H9 (cell line): ENCODE results near the gene AASDH. TPM values are rescaled to one million over a fixed set of nuclear protein-coding genes. Genes with fewer than 3 reads are reported as not detected.

Experiments
- DNase-seq: peaks from one replicate; pipeline ENCODE4 v3.0.0-alpha.2; 2017
- H2AFZ ChIP-seq: one replicate; pipeline ENCODE4 v1.6.1; 2013; ENCODE audit warnings: mild to moderate bottlenecking, low read length, control low read depth, moderate library complexity
- H2AK5ac ChIP-seq: 2 replicates; pipeline ENCODE4 v1.6.1; 2013; ENCODE audit warnings: low read length, control low read depth, mixed read lengths; ENCODE audit not compliant: insufficient read length
- H2BK120ac ChIP-seq: one replicate; pipeline ENCODE4 v1.6.1; 2013; ENCODE audit warnings: low read depth, mild to moderate bottlenecking, low read length, control low read depth, inconsistent platforms; ENCODE audit not compliant: poor library complexity, severe bottlenecking
- H2BK12ac ChIP-seq: 2 replicates; pipeline ENCODE4 v1.6.1; 2013; ENCODE audit warnings: low read length, control low read depth, mixed read lengths, low read depth; ENCODE audit not compliant: insufficient read length
- H2BK15ac ChIP-seq: 2 replicates; pipeline ENCODE4 v1.6.1; 2013; ENCODE audit warnings: low read depth, low read length, control low read depth
- H2BK20ac ChIP-seq: one replicate; pipeline ENCODE4 v1.6.1; 2013; ENCODE audit warnings: low read depth, mild to moderate bottlenecking, low read length, control low read depth, inconsistent platforms; ENCODE audit not compliant: poor library complexity, severe bottlenecking
- H2BK5ac ChIP-seq: 2 replicates; pipeline ENCODE4 v1.6.1; 2013; ENCODE audit warnings: low read length, control low read depth, mixed read lengths; ENCODE audit not compliant: insufficient read length
- H3K14ac ChIP-seq: 2 replicates; pipeline ENCODE4 v1.6.1; 2013; ENCODE audit warnings: low read length, control low read depth; ENCODE audit not compliant: insufficient read depth
- H3K18ac ChIP-seq: 2 replicates; pipeline ENCODE4 v1.6.1; 2013; ENCODE audit warnings: low read depth, mild to moderate bottlenecking, mixed read lengths, low read length, control low read depth; ENCODE audit not compliant: insufficient read length
- H3K23ac ChIP-seq: 2 replicates; pipeline ENCODE4 v1.6.1; 2013; ENCODE audit warnings: low read length, control low read depth, mixed read lengths, low read depth; ENCODE audit not compliant: insufficient read length
- H3K23me2 ChIP-seq: 2 replicates; pipeline ENCODE4 v1.6.1; 2013; ENCODE audit warnings: low read depth, mild to moderate bottlenecking, mixed read lengths, low read length, control low read depth; ENCODE audit not compliant: insufficient read length, poor library complexity, severe bottlenecking
- H3K27ac ChIP-seq: 2 replicates; pipeline ENCODE4 v1.5.1; 2013; ENCODE audit warnings: low read length, control low read depth, mixed read lengths, low read depth; ENCODE audit not compliant: insufficient read length
- H3K27me3 ChIP-seq: 2 replicates; pipeline ENCODE4 v1.6.1; 2013; ENCODE audit warnings: low read length, control low read depth, inconsistent platforms; ENCODE audit not compliant: insufficient read depth
- H3K4ac ChIP-seq: 2 replicates; pipeline ENCODE4 v1.6.1; 2013; ENCODE audit warnings: low read depth, mild to moderate bottlenecking, control low read depth, inconsistent platforms, low read length, moderate library complexity
- H3K4me1 ChIP-seq: 2 replicates; pipeline ENCODE4 v1.6.1; 2013; ENCODE audit warnings: low read length, control low read depth, inconsistent platforms; ENCODE audit not compliant: insufficient read depth
- H3K4me2 ChIP-seq: 2 replicates; pipeline ENCODE4 v1.6.1; 2013; ENCODE audit warnings: low read length, control low read depth, mixed read lengths; ENCODE audit not compliant: insufficient read length, insufficient read depth
- H3K56ac ChIP-seq: 2 replicates; pipeline ENCODE4 v1.6.1; 2013; ENCODE audit warnings: low read depth, mild to moderate bottlenecking, mixed read lengths, low read length, control low read depth; ENCODE audit not compliant: insufficient read length
- H3K79me1 ChIP-seq: 2 replicates; pipeline ENCODE4 v1.6.1; 2013; ENCODE audit warnings: low read depth, mild to moderate bottlenecking, moderate library complexity, low read length, control low read depth, inconsistent platforms; ENCODE audit not compliant: insufficient read depth, poor library complexity, severe bottlenecking
- H3K79me2 ChIP-seq: 2 replicates; pipeline ENCODE4 v1.6.1; 2013; ENCODE audit warnings: low read length, control low read depth, inconsistent platforms; ENCODE audit not compliant: insufficient read depth
- H3K9ac ChIP-seq: 2 replicates; pipeline ENCODE4 v1.6.1; 2013; ENCODE audit warnings: low read length, control low read depth, mixed read lengths; ENCODE audit not compliant: insufficient read length; ENCODE audit errors: extremely low read depth
- H3K9me3 ChIP-seq: one replicate; pipeline ENCODE4 v1.6.1; 2013; ENCODE audit warnings: low read depth, low read length, inconsistent platforms; ENCODE audit not compliant: control insufficient read depth
- H3T11ph ChIP-seq: one replicate; pipeline ENCODE4 v1.6.1; 2013; ENCODE audit warnings: mild to moderate bottlenecking, low read length, control low read depth, inconsistent platforms
- H4K20me1 ChIP-seq: one replicate; pipeline ENCODE4 v1.6.1; 2013; ENCODE audit not compliant: control insufficient read depth, insufficient read length, insufficient read depth
- H4K5ac ChIP-seq: 2 replicates; pipeline ENCODE4 v1.6.1; 2013; ENCODE audit warnings: low read depth, mild to moderate bottlenecking, mixed read lengths, low read length, control low read depth; ENCODE audit not compliant: insufficient read length
- H4K8ac ChIP-seq: replicated peaks from 2 replicates; pipeline ENCODE4 v1.6.1; 2013; ENCODE audit warnings: low read length, control low read depth, mixed read lengths, low read depth; ENCODE audit not compliant: insufficient read length
- H4K91ac ChIP-seq: 2 replicates; pipeline ENCODE4 v1.6.1; 2013; ENCODE audit warnings: low read depth, mild to moderate bottlenecking, moderate library complexity, mixed read lengths, low read length, control low read depth; ENCODE audit not compliant: insufficient read length
- H3K27ac Mint-ChIP-seq, 3 experiments: 2 replicates in 2 of 3; 3 replicates in 1 of 3; pipeline ENCODE4 v1.8.0; 2020 to 2021; ENCODE audit warnings: mixed read lengths in 3 of 3, mild to moderate bottlenecking in 1 of 3, moderate library complexity in 1 of 3
- H3K27me3 Mint-ChIP-seq: 2 replicates; pipeline ENCODE4 v1.8.0; 2021; ENCODE audit warnings: low read depth, mild to moderate bottlenecking, moderate library complexity, mixed read lengths
- H3K36me3 Mint-ChIP-seq, 3 experiments: 2 replicates in 2 of 3; 3 replicates in 1 of 3; pipeline ENCODE4 v1.8.0; 2020 to 2021; ENCODE audit warnings: low read depth in 3 of 3, mixed read lengths in 3 of 3; ENCODE audit not compliant: insufficient read depth in 1 of 3
- H3K4me1 Mint-ChIP-seq, 2 experiments: 2 replicates each; pipeline ENCODE4 v1.8.0; 2020; ENCODE audit warnings: mixed read lengths in 2 of 2
- H3K4me3 Mint-ChIP-seq, 2 experiments: 2 replicates in 1 of 2; 3 replicates in 1 of 2; pipeline ENCODE4 v1.8.0; 2020 to 2021; ENCODE audit warnings: mild to moderate bottlenecking in 2 of 2, mixed read lengths in 2 of 2, moderate library complexity in 1 of 2
- H3K9me3 Mint-ChIP-seq, 2 experiments: 2 replicates in 1 of 2; 3 replicates in 1 of 2; pipeline ENCODE4 v1.8.0; 2020; ENCODE audit warnings: mild to moderate bottlenecking in 2 of 2, mixed read lengths in 2 of 2, moderate library complexity in 1 of 2
- WGBS: extraction: QIAGEN DNeasy Blood & Tissue Kit; methylation state at CpG from one replicate; pipeline ENCODE4 v1.1.7; 2013; ENCODE audit warnings: missing lambda C conversion rate, low lambda C conversion rate, mixed read lengths; ENCODE audit not compliant: insufficient read length; ENCODE audit errors: extremely low coverage; 5-methylcytosine and 5-hydroxymethylcytosine counted together
- total RNA-seq: library from RNA; stranded (reverse); gene quantifications from 2 replicates; pipeline ENCODE4 v1.2.1, GENCODE V29; 2021
- TF ChIP-seq, protein P1 (sequence below): fragments of 200-600 bp; sonication (generic); conservative IDR thresholded peaks from 3 replicates; pipeline ENCODE4 v1.8.0; 2021; ENCODE audit warnings: antibody characterized with exemption, mild to moderate bottlenecking

AASDH gene
- total RNA-seq, 1 experiment from 2014 or later = 12.9 TPM

DNA sequence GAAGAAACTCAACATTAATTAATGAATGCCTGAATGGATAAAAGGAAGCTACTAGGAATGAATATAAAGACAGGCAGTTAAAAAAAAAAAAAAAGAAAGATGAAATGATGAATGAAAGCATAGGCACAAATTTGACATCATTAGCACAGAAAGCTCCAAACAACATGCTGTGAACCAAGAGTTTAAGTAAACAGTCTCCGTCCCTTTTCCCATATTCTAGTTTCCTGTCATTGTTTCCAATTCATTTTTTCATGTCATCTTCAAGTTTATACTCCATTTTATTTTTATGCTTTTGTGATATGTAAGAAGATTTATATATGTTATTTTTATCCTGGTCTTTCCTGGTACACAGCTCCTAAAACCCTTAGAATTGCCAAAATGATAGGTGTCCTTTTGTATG lies 17.7 kb upstream of the AASDH start:
- no peak overlapping the region for H2AK5ac ChIP-seq
- DNase-seq = no peak
- no peak overlapping the region for H3K27ac ChIP-seq
- H3T11ph ChIP-seq = no peak overlapping the region
- H2AFZ ChIP-seq = no peak overlapping the region
- H4K8ac ChIP-seq = no peak overlapping the region
- no peak overlapping the region for H3K18ac ChIP-seq
- peaks cover 4% of the 10 kb centered on the region for H3K79me1 ChIP-seq
- H3K4me2 ChIP-seq = no peak overlapping the region
- no CpG with 5 or more reads among the region's 1 CpG for WGBS
- H3K9me3 Mint-ChIP-seq = no peaks in the 10 kb centered on the region
- H3K4me1 Mint-ChIP-seq = peaks cover 27 to 32% of the 10 kb centered on the region in 2 experiments
- no peak overlapping the region for H2BK120ac ChIP-seq
- no peaks in the 10 kb centered on the region for H3K23me2 ChIP-seq
- no peak overlapping the region for H3K56ac ChIP-seq
- no peaks in the 10 kb centered on the region; the same call in 1 of the 2 replicates for H3K4me1 ChIP-seq
- H3K4me3 Mint-ChIP-seq = no peak overlapping the region
- no peak overlapping the region for H3K27ac Mint-ChIP-seq
- no peak overlapping the region for H2BK15ac ChIP-seq
- no peak overlapping the region for H3K9ac ChIP-seq
- H3K14ac ChIP-seq = no peak overlapping the region
- H3K4ac ChIP-seq = no peak overlapping the region
- no peak overlapping the region for H2BK12ac ChIP-seq
- no peaks in the 10 kb centered on the region for H3K27me3 Mint-ChIP-seq
- H2BK20ac ChIP-seq = no peak overlapping the region
- peaks cover 9% of the 10 kb centered on the region; the same call in 1 of the 2 replicates for H3K79me2 ChIP-seq
- H3K23ac ChIP-seq = no peak overlapping the region
- no peaks in the 10 kb centered on the region for H4K20me1 ChIP-seq
- TF ChIP-seq, protein P1, sequence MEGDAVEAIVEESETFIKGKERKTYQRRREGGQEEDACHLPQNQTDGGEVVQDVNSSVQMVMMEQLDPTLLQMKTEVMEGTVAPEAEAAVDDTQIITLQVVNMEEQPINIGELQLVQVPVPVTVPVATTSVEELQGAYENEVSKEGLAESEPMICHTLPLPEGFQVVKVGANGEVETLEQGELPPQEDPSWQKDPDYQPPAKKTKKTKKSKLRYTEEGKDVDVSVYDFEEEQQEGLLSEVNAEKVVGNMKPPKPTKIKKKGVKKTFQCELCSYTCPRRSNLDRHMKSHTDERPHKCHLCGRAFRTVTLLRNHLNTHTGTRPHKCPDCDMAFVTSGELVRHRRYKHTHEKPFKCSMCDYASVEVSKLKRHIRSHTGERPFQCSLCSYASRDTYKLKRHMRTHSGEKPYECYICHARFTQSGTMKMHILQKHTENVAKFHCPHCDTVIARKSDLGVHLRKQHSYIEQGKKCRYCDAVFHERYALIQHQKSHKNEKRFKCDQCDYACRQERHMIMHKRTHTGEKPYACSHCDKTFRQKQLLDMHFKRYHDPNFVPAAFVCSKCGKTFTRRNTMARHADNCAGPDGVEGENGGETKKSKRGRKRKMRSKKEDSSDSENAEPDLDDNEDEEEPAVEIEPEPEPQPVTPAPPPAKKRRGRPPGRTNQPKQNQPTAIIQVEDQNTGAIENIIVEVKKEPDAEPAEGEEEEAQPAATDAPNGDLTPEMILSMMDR = no peak
- H4K5ac ChIP-seq = no peak overlapping the region
- peaks cover 31 to 70% (median 61%) of the 10 kb centered on the region in 3 experiments for H3K36me3 Mint-ChIP-seq
- H3K27me3 ChIP-seq = no peaks in the 10 kb centered on the region
- H4K91ac ChIP-seq = no peak overlapping the region
- H3K9me3 ChIP-seq = no peaks in the 10 kb centered on the region
- no peak overlapping the region for H2BK5ac ChIP-seq
